Measurements from ENCODE around the gene UBXN11. TPM values are rescaled to one million over a fixed set of nuclear protein-coding genes. Genes with fewer than 3 reads are reported as not detected.

UBXN11 gene
- total RNA-seq, 2 donors from 2014 or later: 9.9 to 24.8 TPM

DNA sequence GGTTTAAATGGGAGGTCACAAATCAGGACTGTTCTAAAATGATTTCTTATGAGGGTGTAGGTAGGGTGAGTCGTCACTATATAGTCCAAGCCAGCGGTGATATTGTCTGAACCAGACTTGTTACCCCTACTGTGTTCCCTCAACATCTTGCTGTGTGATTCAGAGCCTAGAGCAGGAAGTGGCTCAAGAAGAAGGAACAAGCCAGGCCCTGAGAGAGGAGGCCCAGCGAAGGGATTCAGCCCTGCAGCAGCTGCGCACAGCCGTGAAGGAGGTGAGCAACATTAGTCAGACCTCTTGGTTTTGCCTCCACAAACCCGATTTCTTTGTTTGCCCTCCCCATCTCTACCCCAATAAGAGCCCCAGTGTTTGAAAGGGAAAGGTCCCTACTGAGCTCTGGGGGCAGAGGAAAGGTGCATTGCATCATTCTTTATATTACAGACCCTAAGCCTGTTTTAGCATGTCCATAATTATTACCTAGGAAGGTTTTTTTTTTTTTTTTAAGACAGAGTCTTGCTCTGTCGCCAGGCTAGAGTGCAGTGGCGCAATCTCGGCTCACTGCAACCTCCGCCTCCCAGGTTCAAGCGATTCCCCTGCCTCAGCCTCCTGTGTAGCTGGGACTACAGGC lies 31.5 kb downstream of the UBXN11 start:
- Mint-ChIP-seq H3K36me3 (peaks cover 20% of the 10 kb centered on the region), H3K4me3 (no peak overlapping the region), H3K27me3 (no peaks in the 10 kb centered on the region), H3K9me3 (no peaks in the 10 kb centered on the region), H3K4me1 (ENCODE audit: low read depth in 2 of 2) (peaks cover 45 to 49% of the 10 kb centered on the region in 2 donors), H3K27ac (peak overlapping the region; percentile 17 to 84)
- ATAC-seq (no peak), DNase-seq (ENCODE audit: low spot score) (no peak)

DNA sequence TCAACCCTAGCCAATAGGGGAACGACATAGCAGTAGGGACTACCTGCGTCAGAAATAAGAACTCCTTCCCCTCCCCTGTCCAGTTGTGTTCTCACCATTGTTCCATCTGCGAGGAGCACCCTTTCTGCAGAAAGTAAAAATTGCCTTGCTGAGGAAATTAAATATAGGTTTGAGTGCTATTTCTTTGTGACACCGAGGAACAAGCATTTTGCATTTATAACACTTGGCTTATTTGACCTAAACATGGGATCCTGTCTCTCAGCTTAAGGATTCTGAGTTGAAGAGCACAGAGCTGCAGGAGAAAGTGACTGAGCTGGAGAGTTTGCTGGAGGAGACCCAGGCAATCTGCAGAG lies 37.3 kb downstream of the UBXN11 start:
- H3K27ac Mint-ChIP-seq: no peak overlapping the region
- peaks cover 47% of the 10 kb centered on the region for H3K36me3 Mint-ChIP-seq
- H3K4me1 Mint-ChIP-seq (ENCODE audit: low read depth in 2 of 2): peaks cover under 1 to 2% of the 10 kb centered on the region in 2 donors

DNA sequence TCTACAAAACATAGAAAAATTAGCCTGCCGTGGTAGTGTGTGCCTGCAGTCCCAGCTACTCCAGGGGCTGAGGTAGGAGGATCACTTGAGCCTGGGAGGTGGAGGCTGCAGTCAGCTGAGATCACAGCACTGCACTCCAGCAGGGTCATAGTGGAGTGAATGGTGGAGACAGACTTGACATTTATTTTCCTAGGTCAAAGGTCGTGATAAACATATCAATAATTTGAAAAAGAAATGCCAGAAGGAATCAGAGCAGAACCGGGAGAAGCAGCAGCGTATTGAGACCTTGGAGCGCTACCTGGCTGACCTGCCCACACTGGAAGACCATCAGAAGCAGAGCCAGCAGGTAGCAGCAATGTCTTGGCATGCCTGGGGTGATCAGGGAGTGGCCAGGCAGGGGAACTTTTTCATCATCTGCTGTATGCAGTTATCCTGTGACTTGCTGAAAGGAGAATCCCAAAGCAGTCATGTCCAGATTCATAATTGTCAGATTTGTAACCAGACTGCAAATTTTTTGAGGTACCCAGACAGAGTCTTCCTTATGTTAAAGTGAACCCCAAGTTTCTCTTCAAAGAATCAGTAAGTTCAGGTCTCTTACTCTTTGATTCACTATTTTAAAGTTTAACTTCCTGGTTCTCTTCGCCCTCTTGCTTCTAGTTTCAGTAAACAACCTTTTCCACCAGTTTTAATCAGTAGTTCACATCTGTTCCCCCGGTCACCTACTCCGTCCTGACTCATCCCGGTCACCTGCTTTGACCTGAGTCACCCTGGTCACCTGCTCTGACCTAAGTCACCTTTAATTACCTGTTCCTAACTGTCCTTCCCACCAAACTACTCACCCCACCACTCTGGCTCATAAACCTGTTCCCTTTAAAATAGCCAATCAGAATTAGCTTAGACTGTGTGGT lies 37.9 kb downstream of the UBXN11 start:
- DNase-seq (ENCODE audit: low spot score) (no peak), ATAC-seq (no peak)
- peaks cover 52% of the 10 kb centered on the region for H3K36me3 Mint-ChIP-seq
- no peak overlapping the region for H3K27ac Mint-ChIP-seq
- peaks cover 6% of the 10 kb centered on the region for H3K9me3 Mint-ChIP-seq
- H3K4me3 Mint-ChIP-seq: no peak overlapping the region
- no peaks in the 10 kb centered on the region for H3K27me3 Mint-ChIP-seq
- no peaks in the 10 kb centered on the region for H3K4me1 Mint-ChIP-seq (ENCODE audit: low read depth in 2 of 2)

More for the DNA sequence above, 37.3 kb downstream of the UBXN11 start:
- no peak for ATAC-seq
- Mint-ChIP-seq H3K9me3 (peaks cover 6% of the 10 kb centered on the region), H3K4me3 (no peak overlapping the region), H3K27me3 (no peaks in the 10 kb centered on the region)
- DNase-seq (ENCODE audit: low spot score): no peak

DNA sequence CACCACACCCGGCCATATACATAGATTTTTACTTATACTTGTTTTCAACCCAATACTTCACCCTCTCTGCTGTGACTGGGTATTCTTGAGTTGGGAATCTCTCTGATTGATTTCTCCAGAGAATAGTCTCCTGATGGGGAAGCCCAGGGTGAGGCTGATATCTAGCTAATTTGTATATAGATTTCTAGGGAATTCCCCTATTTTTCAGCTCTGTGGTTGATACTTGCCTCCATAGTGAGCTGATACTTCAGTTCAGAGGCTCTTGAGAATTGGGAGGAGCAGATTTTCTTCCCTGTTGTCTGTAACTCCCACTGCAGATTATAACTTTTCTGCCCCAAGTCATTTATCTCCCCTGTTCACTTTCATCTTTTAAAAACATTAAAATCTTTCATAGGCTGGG lies 41.0 kb downstream of the UBXN11 start:
- DNase-seq (ENCODE audit: low spot score): no peak
- no peaks in the 10 kb centered on the region for H3K4me1 Mint-ChIP-seq (ENCODE audit: low read depth in 2 of 2)
- H3K4me3 Mint-ChIP-seq: no peak overlapping the region
- no peak overlapping the region for H3K27ac Mint-ChIP-seq
- peaks cover 6% of the 10 kb centered on the region for H3K9me3 Mint-ChIP-seq
- no peak for ATAC-seq
- peaks cover 46% of the 10 kb centered on the region for H3K36me3 Mint-ChIP-seq
- no peaks in the 10 kb centered on the region for H3K27me3 Mint-ChIP-seq

DNA sequence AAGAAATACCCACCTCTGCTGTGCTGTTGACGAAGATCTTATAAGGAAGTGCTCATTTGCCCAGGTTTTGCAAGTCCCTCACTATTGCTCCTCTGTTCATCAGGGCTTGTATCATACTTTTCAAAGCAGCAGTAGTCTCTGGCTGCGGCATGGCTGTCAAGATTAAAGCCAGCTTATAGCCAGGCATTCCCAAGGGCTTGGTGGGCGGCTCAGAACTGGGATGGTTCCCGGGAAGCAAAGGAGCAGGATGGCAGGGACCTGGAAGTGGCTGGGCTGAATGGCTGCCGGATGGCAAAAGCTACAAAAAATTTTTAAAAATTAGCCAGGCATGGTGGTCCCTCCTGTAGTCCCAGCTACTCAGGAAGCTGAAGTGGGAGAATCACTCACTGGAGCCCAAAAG lies 43.2 kb downstream of the UBXN11 start:
- Mint-ChIP-seq H3K4me1 (ENCODE audit: low read depth in 2 of 2) (no peaks in the 10 kb centered on the region), H3K9me3 (no peaks in the 10 kb centered on the region), H3K36me3 (peaks cover 43% of the 10 kb centered on the region), H3K27ac (no peak overlapping the region), H3K4me3 (no peak overlapping the region), H3K27me3 (no peaks in the 10 kb centered on the region)
- no peak for DNase-seq (ENCODE audit: low spot score)
- no peak for ATAC-seq

DNA sequence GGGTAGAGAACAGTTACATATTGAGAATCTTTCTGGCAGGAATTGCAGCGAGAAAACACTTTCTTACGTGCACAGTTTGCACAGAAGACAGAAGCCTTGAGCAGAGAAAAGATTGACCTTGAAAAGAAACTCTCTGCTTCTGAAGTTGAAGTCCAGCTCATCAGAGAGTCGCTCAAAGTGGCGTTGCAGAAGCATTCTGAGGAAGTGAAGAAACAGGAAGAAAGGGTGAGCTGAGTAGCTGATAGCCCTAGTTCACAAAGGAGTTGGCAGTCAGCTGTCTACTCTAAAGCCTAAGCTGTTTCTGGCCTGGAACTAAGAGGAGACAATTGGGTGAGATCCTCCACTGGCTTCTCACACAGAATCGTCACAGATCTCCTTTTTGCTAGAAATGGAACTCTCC lies 46.9 kb downstream of the UBXN11 start:
- Mint-ChIP-seq H3K4me3 (no peak overlapping the region), H3K27me3 (no peaks in the 10 kb centered on the region), H3K4me1 (ENCODE audit: low read depth in 2 of 2) (no peaks in the 10 kb centered on the region), H3K9me3 (no peaks in the 10 kb centered on the region), H3K36me3 (peaks cover 34% of the 10 kb centered on the region), H3K27ac (no peak overlapping the region)
- DNase-seq (ENCODE audit: low spot score): no peak
- no peak for ATAC-seq

DNA sequence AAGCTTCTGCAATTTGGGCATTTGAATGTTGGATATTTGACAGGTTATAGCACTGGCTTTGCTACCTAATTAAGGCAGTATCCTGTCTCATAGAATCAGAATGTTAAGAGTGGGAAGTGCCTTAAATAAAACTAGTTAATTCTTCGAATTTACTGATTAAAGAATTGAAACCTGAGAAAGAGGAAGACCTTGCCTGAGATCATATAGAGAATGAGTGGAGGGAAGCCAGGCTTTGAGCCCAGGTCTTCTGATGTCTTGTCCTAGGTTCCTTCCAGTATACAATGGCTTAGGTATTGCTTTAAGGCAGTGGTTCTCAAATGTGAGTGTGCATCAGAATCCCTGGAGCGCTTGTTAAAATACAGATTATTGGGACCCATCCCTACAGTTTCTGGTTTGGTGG lies 47.4 kb downstream of the UBXN11 start:
- H3K4me1 Mint-ChIP-seq (ENCODE audit: low read depth in 2 of 2): no peaks in the 10 kb centered on the region
- ATAC-seq (no peak), DNase-seq (ENCODE audit: low spot score) (no peak)
- no peaks in the 10 kb centered on the region for H3K9me3 Mint-ChIP-seq
- H3K27me3 Mint-ChIP-seq: no peaks in the 10 kb centered on the region
- no peak overlapping the region for H3K27ac Mint-ChIP-seq
- H3K36me3 Mint-ChIP-seq: peaks cover 28% of the 10 kb centered on the region
- no peak overlapping the region for H3K4me3 Mint-ChIP-seq

DNA sequence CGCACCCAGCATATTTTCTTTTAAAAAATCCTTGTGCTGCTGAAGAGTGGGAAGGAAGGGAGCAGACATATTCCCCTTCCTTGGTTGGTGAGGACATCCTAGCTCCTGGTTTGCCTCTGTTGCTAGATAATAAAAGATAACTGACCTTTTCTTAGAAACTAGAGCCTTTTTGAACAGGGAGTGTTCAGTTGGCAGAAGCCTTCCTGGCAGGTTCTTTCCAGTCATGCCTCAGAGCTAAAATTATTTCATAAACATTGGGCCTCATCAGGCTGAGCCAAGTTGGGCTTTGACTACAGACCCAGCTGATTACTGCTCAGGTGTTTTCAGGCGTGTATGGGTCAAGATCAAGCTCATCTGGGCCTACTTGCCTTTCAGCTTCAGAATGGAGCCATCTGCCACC lies 49.2 kb downstream of the UBXN11 start:
- no peak for DNase-seq (ENCODE audit: low spot score)
- no peak overlapping the region for H3K27ac Mint-ChIP-seq
- H3K27me3 Mint-ChIP-seq: no peaks in the 10 kb centered on the region
- no peak overlapping the region for H3K4me3 Mint-ChIP-seq
- ATAC-seq: no peak
- peaks cover 0 to 4% of the 10 kb centered on the region in 2 donors for H3K4me1 Mint-ChIP-seq (ENCODE audit: low read depth in 2 of 2)
- H3K9me3 Mint-ChIP-seq: no peaks in the 10 kb centered on the region
- peaks cover 25% of the 10 kb centered on the region for H3K36me3 Mint-ChIP-seq

DNA sequence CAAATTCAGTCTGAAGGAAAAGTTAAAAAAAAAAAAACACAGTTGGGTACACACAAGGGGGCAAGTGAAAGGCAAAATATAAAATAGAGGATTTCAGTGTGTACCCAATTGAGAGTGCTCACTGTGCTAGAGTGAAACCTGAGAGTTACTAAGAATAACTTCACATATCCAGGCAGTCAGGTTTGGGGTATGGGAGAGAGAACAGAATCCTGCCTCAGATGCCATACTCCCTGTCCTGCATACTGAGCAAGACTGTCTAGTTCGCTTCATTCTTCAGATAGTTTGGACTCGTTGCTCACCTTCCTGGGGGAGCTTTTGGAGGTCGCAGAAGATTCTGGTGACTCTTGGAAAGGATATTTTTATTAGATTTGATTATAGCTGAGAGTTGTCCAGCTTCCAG lies 52.0 kb downstream of the UBXN11 start:
- ATAC-seq (no peak), DNase-seq (ENCODE audit: low spot score) (no peak)
- Mint-ChIP-seq H3K9me3 (no peaks in the 10 kb centered on the region), H3K4me3 (no peak overlapping the region), H3K27me3 (no peaks in the 10 kb centered on the region), H3K36me3 (peaks cover 18% of the 10 kb centered on the region), H3K4me1 (ENCODE audit: low read depth in 2 of 2) (peaks cover 0 to 4% of the 10 kb centered on the region in 2 donors), H3K27ac (no peak overlapping the region)

DNA sequence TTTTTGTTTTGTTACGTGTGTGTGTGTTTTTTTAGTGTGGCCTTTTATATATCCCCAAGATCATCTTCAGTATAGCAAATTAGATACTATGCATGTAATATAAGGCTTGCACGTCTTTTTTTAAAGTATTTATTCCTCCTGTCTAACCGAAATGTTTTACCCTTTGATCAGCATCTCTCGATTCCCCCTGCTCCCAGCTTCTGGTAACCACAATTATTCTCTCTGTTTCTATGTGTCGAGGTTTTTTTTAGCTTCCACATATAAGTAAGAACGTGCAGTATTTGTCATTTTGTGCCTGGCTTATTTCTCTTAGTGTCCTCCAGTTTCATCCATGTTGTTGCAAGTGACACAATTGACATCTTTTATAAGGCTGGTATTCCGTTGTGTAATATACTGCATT lies 53.7 kb downstream of the UBXN11 start:
- ATAC-seq: no peak
- no peaks in the 10 kb centered on the region for H3K27me3 Mint-ChIP-seq
- DNase-seq (ENCODE audit: low spot score): no peak
- H3K4me3 Mint-ChIP-seq: no peak overlapping the region
- peaks cover 5% of the 10 kb centered on the region for H3K36me3 Mint-ChIP-seq
- no peak overlapping the region for H3K27ac Mint-ChIP-seq
- H3K9me3 Mint-ChIP-seq: no peaks in the 10 kb centered on the region
- H3K4me1 Mint-ChIP-seq (ENCODE audit: low read depth in 2 of 2): peaks cover under 1 to 4% of the 10 kb centered on the region in 2 donors

DNA sequence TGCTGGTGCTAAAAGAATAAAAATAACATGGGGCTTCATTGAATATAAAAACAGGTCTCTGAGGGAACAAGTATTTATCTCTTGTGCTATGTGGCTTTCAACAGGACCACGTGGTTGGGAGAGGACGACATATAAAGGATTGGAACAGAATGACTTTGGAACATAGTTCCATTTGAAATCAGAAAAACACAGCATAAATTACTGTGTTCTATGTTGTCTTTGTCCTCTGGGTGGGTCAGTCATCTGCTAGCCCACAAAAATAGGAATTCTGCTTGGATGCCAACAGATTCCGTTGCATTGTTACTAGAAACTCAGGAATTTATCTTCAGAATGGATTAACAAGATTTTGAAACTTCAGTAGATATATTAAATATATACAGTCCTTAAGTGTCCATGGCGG lies 66.5 kb downstream of the UBXN11 start:
- ATAC-seq (no peak), DNase-seq (ENCODE audit: low spot score) (no peak)
- Mint-ChIP-seq H3K27ac (no peak overlapping the region), H3K9me3 (no peaks in the 10 kb centered on the region), H3K27me3 (no peaks in the 10 kb centered on the region), H3K4me1 (ENCODE audit: low read depth in 2 of 2) (peaks cover 12 to 24% of the 10 kb centered on the region in 2 donors), H3K4me3 (no peak overlapping the region), H3K36me3 (no peaks in the 10 kb centered on the region)

DNA sequence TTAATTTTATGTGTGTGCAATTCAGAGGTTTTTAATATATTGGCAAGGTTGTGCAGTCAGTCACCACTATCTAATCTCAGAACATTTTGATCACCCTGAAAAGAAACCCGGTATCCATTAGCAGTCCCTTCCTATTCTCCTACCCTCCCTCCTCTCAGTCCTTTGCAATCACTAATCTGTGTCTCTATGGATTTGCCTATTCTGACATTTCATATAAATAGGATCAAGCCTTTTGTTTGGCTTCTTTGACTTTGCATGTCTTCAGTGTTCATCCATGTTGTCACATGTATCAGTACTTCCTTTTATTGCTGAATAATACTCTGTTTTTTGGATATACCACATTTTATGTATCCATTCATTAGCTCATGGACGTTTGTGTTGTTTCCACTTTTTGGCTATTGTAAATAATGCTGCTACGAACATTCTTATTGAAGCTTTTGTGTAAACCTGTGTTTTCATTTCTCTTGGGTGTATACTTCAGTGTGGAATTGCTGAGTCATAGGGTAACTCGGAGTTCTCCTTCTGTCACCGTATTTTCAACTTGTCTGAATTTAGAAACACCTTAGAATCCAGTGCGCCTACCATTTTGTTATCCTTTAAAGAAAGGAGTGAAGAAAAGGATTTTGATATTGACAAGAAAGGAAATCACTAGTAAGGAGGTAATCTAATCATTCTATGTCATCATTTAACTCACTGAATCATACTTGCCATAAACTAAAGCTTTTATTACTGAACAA lies 69.0 kb downstream of the UBXN11 start:
- H3K9me3 Mint-ChIP-seq: no peaks in the 10 kb centered on the region
- H3K36me3 Mint-ChIP-seq: no peaks in the 10 kb centered on the region
- H3K27ac Mint-ChIP-seq: no peak overlapping the region
- peaks cover 21 to 33% of the 10 kb centered on the region in 2 donors for H3K4me1 Mint-ChIP-seq (ENCODE audit: low read depth in 2 of 2)
- peak overlapping the region; percentile 28 for H3K4me3 Mint-ChIP-seq
- ATAC-seq (no peak), DNase-seq (ENCODE audit: low spot score) (no peak)
- no peaks in the 10 kb centered on the region for H3K27me3 Mint-ChIP-seq

DNA sequence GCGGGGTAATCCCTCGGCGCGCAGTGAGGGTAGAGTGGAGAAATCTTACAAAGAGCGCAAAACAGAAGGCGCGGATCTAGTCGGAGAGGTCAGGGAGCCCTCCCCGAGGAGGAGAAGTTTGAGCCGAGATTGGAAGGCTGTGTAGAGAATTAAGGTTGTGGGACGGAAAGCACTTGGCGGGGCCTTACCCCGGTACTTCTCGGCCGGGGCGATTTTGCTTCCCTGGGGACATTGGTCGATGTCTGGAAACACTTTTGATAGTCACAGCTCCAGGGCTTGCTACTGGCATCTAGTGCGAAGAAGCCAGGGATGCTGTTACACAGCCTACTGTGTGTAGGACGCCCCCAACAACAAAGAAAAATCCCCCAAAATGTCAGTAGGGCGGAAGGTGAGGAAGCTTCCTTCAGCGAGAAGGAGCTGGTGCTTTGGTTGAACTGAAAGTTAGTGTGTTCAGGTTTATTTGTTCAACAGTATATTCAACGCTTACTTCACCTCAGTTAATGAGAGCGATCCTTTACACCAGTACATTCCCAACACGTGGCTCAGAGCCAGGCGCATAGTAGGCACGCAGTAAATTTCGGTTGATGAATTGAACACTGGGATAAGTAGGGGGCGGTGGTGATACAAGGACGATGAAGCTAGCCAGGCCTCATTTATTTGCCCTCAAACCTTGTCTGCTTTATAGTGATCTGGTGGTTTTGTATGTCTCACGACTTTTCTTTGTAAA lies 71.6 kb downstream of the UBXN11 start:
- Mint-ChIP-seq H3K27me3 (no peaks in the 10 kb centered on the region), H3K9me3 (no peaks in the 10 kb centered on the region), H3K36me3 (no peaks in the 10 kb centered on the region), H3K4me1 (ENCODE audit: low read depth in 2 of 2) (peaks cover 21 to 33% of the 10 kb centered on the region in 2 donors), H3K4me3 (peak overlapping the region; percentile 99), H3K27ac (peak overlapping the region; percentile 94 to 99)
- DNase-seq (ENCODE audit: low spot score) (no peak), ATAC-seq (no peak)
